Measurements from ENCODE around the gene NLRP1. TPM values are rescaled to one million over a fixed set of nuclear protein-coding genes. Genes with fewer than 3 reads are reported as not detected.

The NLRP1 gene
- total and polyA plus RNA-seq, 8 donors: 9.0 to 83.7 (median 18.4) TPM

GRCh38 chr17:5531085-5531418 is 53.3 kb downstream of the NLRP1 start:
- no peak for TF ChIP-seq POLR2A (IDR thresholded peaks at IDR 0.05)
- 84 to 93% (median 91%) methylated on average over 4 of the region's 4 CpGs for WGBS, 5 donors
- H3K4me1 ChIP-seq: peaks cover 0 to 9% (median 0%) of the 10 kb centered on the region in 4 donors
- intact Hi-C loops (cut with DNase I; ENCODE audit: low total_unique reads): no loop called here
- H3K9me3 ChIP-seq: no peaks in the 10 kb centered on the region
- no peak overlapping the region for H3K27ac ChIP-seq
- H3K27me3 ChIP-seq: no peaks in the 10 kb centered on the region
- DNase-seq: no peak
- no peak overlapping the region for H3K4me3 ChIP-seq
- peaks cover 0 to 80% (median 49%) of the 10 kb centered on the region in 4 donors for H3K36me3 ChIP-seq

DNA sequence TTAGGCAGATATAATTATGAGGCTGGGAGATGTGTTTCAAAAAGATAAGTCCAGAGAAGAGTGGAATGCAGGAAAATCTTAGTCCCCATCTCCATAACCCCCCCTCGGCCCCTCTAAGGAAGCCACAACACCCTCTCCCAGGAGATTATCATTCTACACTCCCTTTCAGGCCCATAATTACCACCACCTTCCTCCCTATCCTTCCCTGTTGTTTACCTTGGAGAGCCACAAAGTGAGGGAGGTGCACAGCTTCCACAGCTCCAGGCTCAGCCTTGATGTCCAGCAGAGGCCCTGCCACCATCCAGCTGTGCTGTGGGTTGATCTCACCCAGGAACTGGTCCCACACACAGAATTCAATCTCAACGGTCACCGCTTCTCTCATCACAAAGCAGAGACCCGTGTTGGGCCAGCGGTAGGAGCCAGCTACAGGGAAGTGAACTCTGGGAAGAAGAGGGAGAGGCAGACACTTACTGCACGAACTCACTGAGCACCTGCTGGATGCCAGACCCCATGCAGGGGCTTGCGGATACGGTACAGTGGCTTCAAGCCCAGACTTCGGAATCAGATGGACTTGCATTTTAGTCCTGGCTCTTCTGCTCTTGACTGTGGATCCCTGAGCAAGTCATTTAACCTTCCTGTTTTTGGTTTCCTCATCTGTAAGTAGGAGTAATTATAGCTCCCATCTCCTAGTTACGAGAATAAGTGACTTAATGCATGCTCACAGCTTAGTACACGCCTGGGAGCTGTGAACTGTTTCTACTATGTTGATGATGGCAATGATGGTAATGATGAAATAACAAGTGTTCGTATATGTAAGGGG is 53.8 kb downstream of the NLRP1 start:
- Histone ChIP-seq H3K36me3 (peaks cover 0 to 77% (median 48%) of the 10 kb centered on the region in 4 donors), H3K9me3 (no peaks in the 10 kb centered on the region), H3K4me1 (peaks cover 0 to 9% (median 0%) of the 10 kb centered on the region in 4 donors), H3K4me3 (no peak overlapping the region), H3K27me3 (no peaks in the 10 kb centered on the region), H3K27ac (no peak overlapping the region)
- WGBS, 5 donors: 81 to 91% (median 84%) methylated on average over 12 of the region's 12 CpGs
- no peak for DNase-seq
- TF ChIP-seq EP300 (IDR thresholded peaks at IDR 0.05): no peak
- no peak for TF ChIP-seq CTCF (IDR thresholded peaks at IDR 0.05)
- no peak for TF ChIP-seq POLR2AphosphoS5 (IDR thresholded peaks at IDR 0.05)
- TF ChIP-seq POLR2A (IDR thresholded peaks at IDR 0.05): no peak
- intact Hi-C loops (cut with DNase I; ENCODE audit: low total_unique reads): no loop called here

GRCh38 chr17:5527601-5528250 is 56.6 kb downstream of the NLRP1 start:
- no peak overlapping the region for H3K4me3 ChIP-seq
- H3K36me3 ChIP-seq: peaks cover 0 to 70% (median 40%) of the 10 kb centered on the region in 4 donors
- H3K27ac ChIP-seq: peak overlapping the region in 2 of 5 donors; percentile 64 to 69
- intact Hi-C loops (cut with DNase I; ENCODE audit: low total_unique reads): no loop called here
- peaks cover 0 to 9% (median 0%) of the 10 kb centered on the region in 4 donors for H3K4me1 ChIP-seq
- H3K27me3 ChIP-seq: no peaks in the 10 kb centered on the region
- TF ChIP-seq EP300 (IDR thresholded peaks at IDR 0.05): no peak
- TF ChIP-seq CTCF (IDR thresholded peaks at IDR 0.05): no peak
- no peak for TF ChIP-seq POLR2AphosphoS5 (IDR thresholded peaks at IDR 0.05)
- no peak for TF ChIP-seq POLR2A (IDR thresholded peaks at IDR 0.05)
- WGBS, 5 donors: 77 to 92% (median 83%) methylated on average over 5 to 9 of the region's 9 CpGs
- no peak for DNase-seq
- H3K9me3 ChIP-seq: no peaks in the 10 kb centered on the region

- Histone ChIP-seq H3K4me3 (no peak overlapping the region), H3K9me3 (no peaks in the 10 kb centered on the region), H3K27me3 (no peaks in the 10 kb centered on the region), H3K4me1 (peaks cover 0 to 9% (median 0%) of the 10 kb centered on the region in 4 donors), H3K36me3 (peaks cover 0 to 63% (median 36%) of the 10 kb centered on the region in 4 donors), H3K27ac (peak overlapping the region in 3 of 5 donors; percentile 25 to 69 (median 64))
- peak in 2 of 3 donors; percentile 15 to 64 for TF ChIP-seq POLR2AphosphoS5 (IDR thresholded peaks at IDR 0.05)
- TF ChIP-seq EP300 (IDR thresholded peaks at IDR 0.05): no peak
- intact Hi-C loops (cut with DNase I; ENCODE audit: low total_unique reads): no loop called here
- WGBS, 5 donors: 55 to 64% (median 56%) methylated on average over 14 of the region's 14 CpGs
- DNase-seq: peak in 1 of 2 donors; percentile 83
Observed at GRCh38 chr17:5526821-5527598, 57.3 kb downstream of the NLRP1 start.

- Histone ChIP-seq H3K4me3 (no peak overlapping the region), H3K4me1 (peaks cover 0 to 9% (median 0%) of the 10 kb centered on the region in 4 donors), H3K9me3 (no peaks in the 10 kb centered on the region), H3K36me3 (peaks cover 0 to 39% (median 14%) of the 10 kb centered on the region in 4 donors), H3K27me3 (no peaks in the 10 kb centered on the region), H3K27ac (no peak overlapping the region)
- TF ChIP-seq POLR2AphosphoS5 (IDR thresholded peaks at IDR 0.05): no peak
- TF ChIP-seq EP300 (IDR thresholded peaks at IDR 0.05): no peak
- TF ChIP-seq POLR2A (IDR thresholded peaks at IDR 0.05): no peak
- TF ChIP-seq CTCF (IDR thresholded peaks at IDR 0.05): no peak
- DNase-seq: no peak
- WGBS, 5 donors: 84 to 96% (median 87%) methylated on average over 5 of the region's 5 CpGs
- intact Hi-C loops (cut with DNase I; ENCODE audit: low total_unique reads): no loop called here
Observed at GRCh38 chr17:5523249-5523648, 61.1 kb downstream of the NLRP1 start.

Data from stomach (tissue), 9 donors.